HPDE6-E6E7 (cell line): ENCODE data around the gene IGFBP1.

Experiments
- DNase-seq: peaks from one replicate; pipeline ENCODE4 v3.0.0; 2011; ENCODE audit warnings: missing footprints; ENCODE audit errors: extremely low spot score

IGFBP1 gene

DNA sequence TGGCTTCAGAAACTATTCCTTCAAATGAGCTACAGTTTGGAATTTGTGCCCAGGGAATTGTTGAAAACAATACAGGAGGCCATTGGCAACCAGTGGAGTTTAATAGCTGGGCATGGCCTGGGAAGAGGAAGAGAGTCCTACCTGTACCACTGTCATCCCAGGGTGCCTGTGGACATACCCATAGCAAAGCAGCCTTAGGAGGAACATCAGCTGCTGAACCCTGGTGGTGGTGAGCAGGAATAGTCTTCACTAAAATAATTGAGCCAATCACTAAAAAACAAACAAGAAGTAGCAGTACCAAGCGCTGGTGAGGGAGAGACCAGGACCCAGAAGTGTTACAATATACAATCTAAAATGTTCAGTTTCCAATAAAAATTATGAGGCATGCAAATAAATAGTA is 14.5 kb downstream of the IGFBP1 start:
- no peak for DNase-seq

DNA sequence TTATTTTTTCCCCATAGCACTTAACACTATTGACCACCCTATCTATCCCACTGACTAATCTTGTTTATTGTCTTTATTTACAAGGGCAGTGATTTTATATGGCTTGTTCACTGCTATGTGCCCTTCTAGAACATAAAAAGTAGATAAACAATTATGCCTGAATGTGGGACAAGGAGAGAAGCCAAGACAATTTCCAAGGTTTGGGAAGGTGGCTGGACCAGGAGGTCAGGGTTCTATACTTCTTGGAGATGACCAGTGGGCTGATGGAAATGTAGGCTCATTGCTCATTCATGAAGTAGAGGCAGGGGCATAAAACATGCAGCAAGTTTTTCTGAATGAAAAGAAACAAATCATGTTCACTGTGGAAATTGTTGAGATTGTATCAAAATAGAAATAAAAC is 21.3 kb downstream of the IGFBP1 start:
- no peak for DNase-seq

DNA sequence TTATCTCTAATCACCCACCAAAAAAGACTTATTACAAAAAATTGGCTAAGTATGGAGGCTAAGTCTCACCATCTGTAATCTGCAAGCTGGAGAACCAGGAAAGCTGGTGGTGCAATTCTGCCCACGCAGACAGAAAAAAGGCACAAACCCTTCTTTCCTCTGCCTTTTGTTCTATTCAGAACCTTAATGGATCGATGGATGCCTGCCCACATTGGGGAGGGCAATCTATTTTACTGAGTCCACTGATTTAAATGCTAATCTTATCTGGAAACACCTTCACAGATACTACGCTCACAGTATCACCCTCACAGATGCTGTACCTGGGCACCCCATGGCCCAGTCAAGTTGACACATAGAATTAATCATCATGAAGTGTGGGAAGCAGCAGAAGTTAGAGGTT is 22.6 kb downstream of the IGFBP1 start:
- DNase-seq: no peak

DNA sequence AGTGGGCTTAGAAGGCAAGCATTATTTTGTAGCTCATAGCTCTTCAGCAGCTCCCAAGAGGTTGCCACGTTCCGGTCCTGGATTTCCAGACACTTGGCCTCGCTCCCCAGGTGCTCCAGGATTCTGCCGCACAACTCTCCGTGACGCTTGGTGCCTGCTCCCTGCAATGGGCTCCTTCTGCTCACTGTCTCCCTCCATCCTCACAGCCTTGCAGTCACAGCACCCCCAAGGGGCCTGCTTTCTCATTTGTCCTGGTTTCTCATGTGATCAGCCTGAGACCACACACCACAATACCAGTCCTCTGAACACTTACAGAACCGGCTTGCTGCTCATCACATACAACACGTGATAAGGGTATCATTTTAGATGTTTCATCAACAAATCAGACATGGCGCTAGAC is 23.0 kb downstream of the IGFBP1 start:
- no peak for DNase-seq

DNA sequence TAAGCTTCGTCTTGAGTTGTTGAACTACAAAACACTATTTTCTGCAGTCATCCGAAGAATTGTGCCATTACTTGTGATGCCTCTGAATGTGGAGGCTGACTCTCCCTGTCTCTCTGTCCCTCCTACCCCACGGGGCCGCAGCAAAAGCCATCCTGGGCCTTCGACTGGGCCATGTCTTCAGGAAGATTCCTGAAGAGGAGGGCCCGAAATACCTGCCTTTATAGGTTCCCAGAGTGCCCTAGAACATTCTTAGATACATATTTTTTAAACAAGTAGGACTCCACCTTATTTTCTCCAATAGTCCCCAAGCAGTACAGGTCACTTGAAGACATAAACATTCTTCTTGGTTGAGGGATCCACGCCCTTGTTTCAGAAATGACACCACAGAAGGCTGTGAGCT is 24.7 kb downstream of the IGFBP1 start:
- DNase-seq: no peak

- DNase-seq: no peak
Observed at GRCh38 chr7:45914911-45915310, 26.6 kb downstream of the IGFBP1 start.

GRCh38 chr7:45915606-45916005 is 27.3 kb downstream of the IGFBP1 start:
- no peak for DNase-seq

DNA sequence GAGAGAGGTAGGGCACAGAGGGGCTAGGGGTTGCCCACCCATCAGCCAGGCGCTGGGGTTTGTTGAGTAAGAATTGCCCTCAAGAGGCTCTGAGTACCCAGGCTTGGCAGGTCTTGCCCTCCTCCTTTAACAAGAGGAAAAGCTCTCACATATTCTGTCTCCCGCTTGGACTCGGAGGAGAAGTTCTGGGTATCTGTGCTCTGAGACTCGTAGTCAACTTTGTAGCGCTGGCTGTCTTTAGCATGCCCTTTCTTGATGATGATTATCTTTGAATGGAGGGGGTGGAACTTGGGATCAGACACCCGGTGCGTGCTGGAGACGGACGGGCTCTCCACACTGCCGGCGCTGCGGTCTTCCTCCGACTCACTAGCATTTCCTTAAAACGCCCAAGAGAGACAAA is 28.8 kb downstream of the IGFBP1 start:
- DNase-seq: no peak

DNA sequence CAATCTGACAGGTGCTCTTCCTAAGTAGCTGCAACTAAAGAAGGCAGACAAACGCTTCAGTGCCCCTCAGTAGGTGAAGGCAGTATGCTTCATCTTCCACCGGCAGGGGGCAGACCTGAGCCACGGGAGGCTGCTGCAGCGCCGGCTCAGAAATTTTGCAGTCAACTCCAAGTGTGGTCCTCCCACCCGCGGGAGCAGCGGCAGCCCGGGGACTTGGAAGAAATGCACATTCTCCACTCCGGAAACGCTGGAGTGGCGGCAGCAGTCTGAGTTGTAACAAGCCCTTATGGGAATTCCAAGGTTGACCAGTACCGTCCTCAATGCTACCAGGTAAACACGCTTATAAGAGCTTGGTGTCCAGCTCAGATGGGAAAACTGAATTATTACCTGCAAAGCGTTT is 29.4 kb downstream of the IGFBP1 start:
- DNase-seq: peak; percentile 50

GRCh38 chr7:45918556-45918955 is 30.3 kb downstream of the IGFBP1 start:
- DNase-seq: no peak

DNA sequence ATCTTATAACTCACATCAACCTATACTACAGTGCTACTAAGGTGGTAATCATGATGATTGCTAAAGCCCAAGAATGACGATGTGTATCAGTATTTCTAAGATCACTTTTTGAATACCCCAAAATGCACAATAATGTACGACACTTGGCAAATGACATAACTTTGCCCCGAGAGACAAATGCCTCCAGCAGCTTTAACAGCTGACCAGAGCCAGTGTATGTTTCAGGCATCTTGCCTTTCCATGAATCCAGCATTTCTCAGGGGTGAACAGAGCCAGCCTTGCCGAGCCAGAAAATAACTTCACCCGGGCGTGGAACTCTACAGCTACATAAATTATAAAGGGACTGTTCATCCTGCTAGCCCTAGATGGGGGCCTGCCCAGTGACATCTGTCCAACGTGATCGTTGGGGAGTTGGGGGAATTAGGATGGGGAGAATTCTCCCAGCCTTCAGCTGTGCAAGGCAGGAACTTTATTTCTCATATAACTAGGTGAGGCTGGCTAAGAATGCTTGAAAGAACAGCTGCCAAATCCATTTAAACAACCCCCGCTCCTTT is 31.0 kb downstream of the IGFBP1 start:
- no peak for DNase-seq

GRCh38 chr7:45919993-45920459 is 31.7 kb downstream of the IGFBP1 start:
- DNase-seq: no peak

- DNase-seq: no peak
Observed at GRCh38 chr7:45920502-45921380, 32.5 kb downstream of the IGFBP1 start, which contains the start of gene IGFBP3. TSS of gene IGFBP3 (minus strand) at chr7:45921272. CDS start at chr7:45921140, 132 bp downstream.

DNA sequence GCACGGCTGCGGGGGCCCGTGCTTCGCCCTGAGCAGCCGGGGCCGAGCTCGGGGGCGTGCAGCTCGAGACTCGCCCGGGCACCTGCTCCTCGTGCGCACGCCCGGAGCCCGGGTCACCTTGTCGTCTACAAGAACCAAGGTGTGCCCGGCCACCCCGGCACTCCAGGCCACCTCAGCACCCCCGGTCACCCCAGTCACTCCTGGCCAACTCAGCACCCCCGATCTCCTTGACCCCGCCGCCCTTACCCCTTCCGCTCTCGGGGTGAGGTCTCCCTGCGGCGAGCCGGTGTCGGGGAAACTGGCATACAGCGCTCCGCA is 33.1 kb downstream of the IGFBP1 start:
- no peak for DNase-seq

DNA sequence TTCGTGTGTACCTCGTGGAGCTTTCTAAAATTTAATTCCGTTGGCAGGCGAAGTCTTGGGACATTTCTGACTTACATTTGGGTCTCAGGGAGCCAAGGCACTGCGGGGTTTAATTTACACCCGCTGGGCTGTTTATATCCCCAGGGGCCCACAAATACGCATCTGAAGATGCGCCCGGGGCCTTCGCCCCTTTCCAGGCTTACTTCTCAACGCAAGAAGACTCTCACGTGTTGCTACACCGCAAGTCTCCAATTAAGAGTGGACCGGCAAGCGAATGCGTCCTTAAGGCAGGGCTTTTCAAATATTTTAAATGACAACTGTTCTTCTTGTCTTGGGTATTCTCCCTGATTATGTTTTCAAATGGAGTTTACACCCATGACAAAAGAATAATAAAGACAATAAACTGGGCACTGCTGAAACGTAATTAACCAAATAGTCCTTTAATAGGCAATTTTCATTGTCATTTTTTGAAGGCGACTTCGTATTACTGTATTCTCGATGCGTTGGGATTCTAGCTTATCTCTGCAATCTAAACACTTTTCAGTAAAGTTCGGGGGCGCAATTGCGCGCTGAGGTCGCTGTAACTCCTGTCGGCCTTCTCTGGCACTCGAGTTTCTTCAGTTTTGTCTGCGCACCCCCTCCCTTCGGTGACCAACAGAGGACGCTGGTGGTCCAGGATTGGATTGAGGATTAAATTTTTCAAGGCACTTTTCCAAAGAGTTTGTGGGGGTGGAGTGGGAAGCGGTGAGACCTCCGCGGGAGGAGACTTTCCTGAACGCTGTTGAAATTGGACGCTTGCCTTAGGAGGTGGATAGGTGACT is 33.6 kb downstream of the IGFBP1 start:
- peak; percentile 45 for DNase-seq

DNA sequence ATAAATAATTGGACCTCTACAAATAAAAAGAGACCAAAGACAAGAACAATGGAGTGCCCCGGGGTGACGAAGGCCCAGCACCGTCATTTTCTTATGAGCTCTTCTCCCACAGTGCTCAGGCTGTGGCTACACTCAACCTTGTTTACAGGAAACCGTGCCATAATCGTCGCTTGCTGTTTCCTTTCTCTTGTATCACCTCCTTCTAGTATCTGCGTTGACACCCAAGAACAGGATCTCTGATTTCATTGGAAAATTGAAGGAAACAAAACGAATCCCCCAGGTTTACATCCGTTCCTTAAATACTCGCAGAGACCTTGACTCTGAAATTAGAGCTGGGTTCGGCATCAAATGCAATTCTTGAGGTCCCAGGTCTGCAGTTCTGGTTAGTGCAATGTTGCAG is 34.5 kb downstream of the IGFBP1 start:
- DNase-seq: no peak

DNA sequence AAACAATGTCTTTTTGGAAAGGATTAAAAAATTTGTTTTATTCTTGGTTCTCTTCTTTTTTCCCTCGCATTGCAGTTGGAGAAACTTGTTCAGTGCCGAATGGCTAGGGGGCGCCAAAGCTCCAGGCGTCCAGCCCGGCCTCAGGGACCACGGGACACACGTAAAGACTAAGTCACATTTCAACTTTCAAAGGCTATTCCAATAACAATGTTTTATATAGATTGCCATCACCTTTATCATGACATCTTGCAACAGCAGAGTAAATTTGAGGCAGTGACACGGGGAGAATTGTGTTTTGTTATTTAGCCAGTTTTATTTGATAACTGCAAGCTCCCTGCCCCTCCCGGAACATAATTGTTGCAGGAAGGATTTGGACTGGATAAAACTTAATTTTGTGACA is 35.0 kb downstream of the IGFBP1 start:
- DNase-seq: no peak

DNA sequence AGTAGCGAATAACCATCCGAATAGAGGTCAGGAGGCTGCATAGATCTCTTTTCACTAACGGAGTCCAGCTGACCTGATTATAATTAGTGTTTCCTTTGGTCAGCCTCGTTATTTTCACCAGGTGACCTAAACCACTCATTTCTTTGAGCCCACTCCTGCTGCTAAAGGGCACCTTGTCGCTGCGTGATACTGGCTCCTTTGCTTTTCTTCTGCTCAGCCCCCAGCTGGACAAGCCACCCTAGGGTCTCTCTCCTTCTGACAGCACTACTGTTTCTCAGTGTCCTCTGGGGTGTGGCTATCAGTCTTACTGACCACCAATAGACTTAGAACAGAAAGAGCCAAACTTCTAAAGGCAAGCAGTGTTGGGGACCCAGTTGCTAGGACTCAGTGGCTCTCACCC is 35.5 kb downstream of the IGFBP1 start:
- DNase-seq: no peak

- DNase-seq: peak; percentile 79
Observed at GRCh38 chr7:45924283-45924682, 36.0 kb downstream of the IGFBP1 start.

GRCh38 chr7:45927721-45928120 is 39.4 kb downstream of the IGFBP1 start:
- DNase-seq: no peak

DNA sequence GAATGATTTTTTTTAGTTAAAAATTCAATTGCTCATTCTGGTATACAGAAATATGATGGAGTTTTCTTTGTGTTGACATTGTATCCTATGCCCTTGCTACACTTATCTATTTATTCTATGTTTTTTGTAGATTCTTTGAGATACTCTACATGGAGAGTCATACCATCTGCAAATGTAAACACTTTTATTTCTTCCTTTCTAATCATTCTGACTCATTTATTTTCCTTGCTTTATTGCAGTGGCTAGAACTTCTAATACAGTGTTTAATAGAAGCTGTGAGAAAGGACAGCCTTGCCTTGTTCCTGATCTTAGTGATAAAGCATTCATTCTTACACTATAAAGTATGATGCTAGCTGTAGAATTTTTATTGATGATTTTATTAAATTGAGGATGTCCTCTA is 42.7 kb downstream of the IGFBP1 start:
- no peak for DNase-seq

DNA sequence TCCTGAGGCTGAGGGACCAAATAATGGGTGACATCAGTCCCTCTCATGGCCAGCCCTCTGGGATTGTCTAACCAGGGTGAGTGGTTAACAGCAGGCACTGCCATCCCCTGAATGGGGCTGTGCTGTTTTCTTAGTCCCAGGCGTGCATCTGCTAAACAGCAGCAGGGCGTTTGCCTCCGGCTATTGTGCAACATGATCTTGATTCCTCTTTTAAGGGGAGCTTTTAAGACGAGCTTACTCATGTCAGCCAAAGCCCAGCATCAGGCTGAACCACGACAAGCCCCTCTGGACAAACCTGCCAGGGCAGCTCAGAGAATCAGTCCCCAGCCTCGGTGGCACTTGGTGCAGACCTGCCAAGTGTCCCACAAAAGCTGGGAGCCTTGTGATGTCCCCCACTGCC is 49.0 kb downstream of the IGFBP1 start:
- DNase-seq: no peak

DNA sequence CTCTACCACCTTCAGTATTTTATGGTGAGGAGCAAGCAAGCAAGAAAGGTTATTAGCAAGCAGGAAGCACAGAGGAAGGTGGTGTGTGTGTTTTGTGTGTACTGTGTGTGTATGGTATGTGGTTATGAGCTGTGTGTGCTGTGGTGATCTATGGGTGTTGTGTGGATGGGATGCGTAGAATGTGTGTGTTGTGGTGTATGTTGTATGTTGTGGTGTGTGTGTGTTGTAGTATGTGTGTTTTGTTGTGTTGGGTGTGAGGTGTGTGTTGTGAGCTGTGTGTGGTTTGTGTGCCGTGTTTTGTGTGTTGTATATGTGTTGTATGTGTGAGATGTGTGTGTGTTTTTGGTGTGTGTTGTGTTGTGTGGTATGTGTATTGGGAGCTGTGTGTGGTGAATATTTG is 49.6 kb downstream of the IGFBP1 start:
- no peak for DNase-seq
